DOHH2 (cell line): Measurements from ENCODE around the gene LTB4R2.

Experiments used
- H3F3A ChIP-seq: fragments of 200-600 bp; sonication (generic), shearing (Covaris generic); 2 replicates; pipeline ENCODE4 v1.6.0; 2016; ENCODE audit warnings: antibody characterized with exemption, mild to moderate bottlenecking; ENCODE audit not compliant: control insufficient read depth, insufficient read depth
- H3K27ac ChIP-seq: fragments of 200-600 bp; sonication (generic); 2 replicates; pipeline ENCODE4 v1.5.1; 2014; ENCODE audit warnings: low read depth, mild to moderate bottlenecking, low read length, moderate library complexity
- H3K27me3 ChIP-seq: fragments of 200-600 bp; sonication (generic); 2 replicates; pipeline ENCODE4 v1.6.1; 2014; ENCODE audit warnings: mild to moderate bottlenecking, low read length, mixed read lengths; ENCODE audit not compliant: control insufficient read depth
- H3K36me3 ChIP-seq: fragments of 200-600 bp; sonication (generic); 2 replicates; pipeline ENCODE4 v1.6.1; 2014; ENCODE audit warnings: mild to moderate bottlenecking, low read length, moderate library complexity, mixed read lengths; ENCODE audit not compliant: control insufficient read depth
- H3K4me1 ChIP-seq: fragments of 200-600 bp; sonication (generic); 2 replicates; pipeline ENCODE4 v1.6.1; 2014; ENCODE audit warnings: mild to moderate bottlenecking, low read length, mixed read lengths; ENCODE audit not compliant: control insufficient read depth
- H3K4me2 ChIP-seq: fragments of 200-600 bp; sonication (generic); 2 replicates; pipeline ENCODE4 v1.6.0; 2014; ENCODE audit warnings: mild to moderate bottlenecking, low read length, moderate library complexity
- H3K4me3 ChIP-seq: fragments of 200-600 bp; sonication (generic); 2 replicates; pipeline ENCODE4 v1.5.1; 2014; ENCODE audit warnings: mild to moderate bottlenecking, low read length, mixed read lengths
- H3K79me2 ChIP-seq: fragments of 200-600 bp; sonication (generic); 2 replicates; pipeline ENCODE4 v1.6.1; 2014; ENCODE audit warnings: mild to moderate bottlenecking, low read length, mixed read lengths; ENCODE audit not compliant: control insufficient read depth
- H3K9me2 ChIP-seq: fragments of 200-600 bp; sonication (generic); replicated peaks from 2 replicates; pipeline ENCODE4 v1.6.1; 2014; ENCODE audit warnings: mild to moderate bottlenecking, low read length, mixed read lengths; ENCODE audit not compliant: control insufficient read depth
- H3K9me3 ChIP-seq: fragments of 200-600 bp; sonication (generic); 2 replicates; pipeline ENCODE4 v1.6.1; 2014; ENCODE audit warnings: antibody characterized with exemption, low read length, mixed read lengths; ENCODE audit not compliant: control insufficient read depth, insufficient read depth
- H4K20me1 ChIP-seq: fragments of 200-600 bp; sonication (generic); 2 replicates; pipeline ENCODE4 v1.6.0; 2014; ENCODE audit warnings: low read depth, mild to moderate bottlenecking, antibody characterized with exemption, low read length, moderate library complexity; ENCODE audit not compliant: control insufficient read depth, insufficient read depth
- CTCF ChIP-seq: fragments of 200-600 bp; sonication (generic); IDR thresholded peaks from one replicate; pipeline ENCODE4 v1.5.1; 2014; ENCODE audit warnings: antibody characterized with exemption, mild to moderate bottlenecking, low read depth, low read length; ENCODE audit not compliant: poor library complexity, severe bottlenecking
- EZH2phosphoT487 ChIP-seq: fragments of 200-600 bp; sonication (generic); IDR thresholded peaks from 2 replicates; pipeline ENCODE4 v1.6.1; 2017; ENCODE audit warnings: borderline replicate concordance, mild to moderate bottlenecking, antibody characterized with exemption, low read length, moderate library complexity, mixed read lengths

Gene LTB4R2

GRCh38 chr14:24331731-24332267 is 21.9 kb downstream of the LTB4R2 start:
- Histone ChIP-seq H4K20me1 (no peaks in the 10 kb centered on the region), H3K9me3 (no peaks in the 10 kb centered on the region), H3K27ac (no peak overlapping the region), H3K9me2 (no peaks in the 10 kb centered on the region), H3K36me3 (no peaks in the 10 kb centered on the region), H3K27me3 (peaks cover 16% of the 10 kb centered on the region), H3K79me2 (no peaks in the 10 kb centered on the region), H3K4me1 (peaks cover 36% of the 10 kb centered on the region), H3F3A (no peaks in the 10 kb centered on the region; the same call in 1 of the 2 replicates), H3K4me3 (peak overlapping the region; percentile 66), H3K4me2 (peak overlapping the region; percentile 83)
- TF ChIP-seq EZH2phosphoT487: no peak
- TF ChIP-seq CTCF: no peak

DNA sequence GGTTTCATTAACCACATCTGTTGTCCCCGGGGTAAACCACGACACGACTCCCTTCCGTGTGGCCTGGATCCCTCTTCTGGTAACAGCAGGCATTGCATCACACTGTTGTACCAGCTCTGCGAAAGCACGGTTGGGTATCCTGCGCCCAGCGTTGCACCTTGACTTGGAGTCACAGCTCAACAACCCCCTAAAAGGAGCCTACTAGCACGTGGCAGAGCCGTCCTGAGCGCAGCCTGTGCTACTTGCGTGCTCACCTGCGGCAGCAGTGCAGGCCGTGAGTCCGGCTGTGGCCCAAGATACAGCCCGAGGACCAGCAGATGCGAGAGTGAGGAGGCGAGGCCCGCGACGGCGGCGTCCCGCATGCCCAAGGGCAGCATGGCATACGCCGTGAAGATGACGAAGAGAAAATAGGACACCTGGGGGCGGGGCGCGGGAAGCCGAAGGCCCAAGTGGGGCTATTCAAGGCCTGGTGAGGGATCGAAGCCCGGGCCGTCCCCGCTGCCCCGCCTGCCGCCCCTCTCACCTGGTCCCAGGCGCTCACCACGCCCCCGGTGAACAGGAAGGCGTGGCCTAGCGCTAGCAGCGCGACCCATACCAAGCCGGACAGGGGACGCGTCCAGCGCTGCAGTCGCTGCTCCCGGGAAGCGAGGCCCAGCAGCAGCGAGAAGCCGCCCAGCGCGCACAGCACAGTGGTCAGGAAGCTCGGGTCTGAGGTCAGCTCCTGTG is 22.5 kb downstream of the LTB4R2 start:
- Histone ChIP-seq H3K4me1 (peaks cover 32% of the 10 kb centered on the region), H3K27ac (no peak overlapping the region), H3K4me3 (peak overlapping the region; percentile 66), H3K36me3 (no peaks in the 10 kb centered on the region), H4K20me1 (no peaks in the 10 kb centered on the region), H3K4me2 (peak overlapping the region; percentile 83), H3K79me2 (no peaks in the 10 kb centered on the region), H3K9me2 (no peaks in the 10 kb centered on the region), H3K27me3 (peaks cover 16% of the 10 kb centered on the region), H3F3A (no peaks in the 10 kb centered on the region; the same call in 1 of the 2 replicates), H3K9me3 (no peaks in the 10 kb centered on the region)
- TF ChIP-seq CTCF (peak; percentile 68), EZH2phosphoT487 (no peak)

- TF ChIP-seq EZH2phosphoT487 (no peak), CTCF (no peak)
- Histone ChIP-seq H4K20me1 (no peaks in the 10 kb centered on the region), H3K4me1 (peaks cover 37% of the 10 kb centered on the region), H3K27me3 (peaks cover 19% of the 10 kb centered on the region), H3K27ac (no peak within 1 kb of the TSS), H3K9me3 (no peaks in the 10 kb centered on the region), H3K36me3 (no peaks in the 10 kb centered on the region), H3K4me3 (peak within 1 kb of the TSS; percentile 66), H3K79me2 (no peaks in the 10 kb centered on the region), H3F3A (no peaks in the 10 kb centered on the region; the same call in 1 of the 2 replicates), H3K9me2 (no peaks in the 10 kb centered on the region), H3K4me2 (peak within 1 kb of the TSS; percentile 83)
Observed at GRCh38 chr14:24334431-24335291, 24.7 kb downstream of the LTB4R2 start, which contains the start of gene ADCY4. TSS of gene ADCY4 (minus strand) at chr14:24335071. CDS start at chr14:24334652, 419 bp downstream.
